HL-60/S4 (cell line): ENCODE data around the gene TMEM81.

Source experiments
- in situ Hi-C: fragments of 300-500 bp; cut with MboI; formaldehyde crosslinking; loops from 2 replicates; pipeline ENCODE4 v1.14.3; 2022; ENCODE audit warnings: low sequenced_read_pairs

Gene TMEM81

DNA sequence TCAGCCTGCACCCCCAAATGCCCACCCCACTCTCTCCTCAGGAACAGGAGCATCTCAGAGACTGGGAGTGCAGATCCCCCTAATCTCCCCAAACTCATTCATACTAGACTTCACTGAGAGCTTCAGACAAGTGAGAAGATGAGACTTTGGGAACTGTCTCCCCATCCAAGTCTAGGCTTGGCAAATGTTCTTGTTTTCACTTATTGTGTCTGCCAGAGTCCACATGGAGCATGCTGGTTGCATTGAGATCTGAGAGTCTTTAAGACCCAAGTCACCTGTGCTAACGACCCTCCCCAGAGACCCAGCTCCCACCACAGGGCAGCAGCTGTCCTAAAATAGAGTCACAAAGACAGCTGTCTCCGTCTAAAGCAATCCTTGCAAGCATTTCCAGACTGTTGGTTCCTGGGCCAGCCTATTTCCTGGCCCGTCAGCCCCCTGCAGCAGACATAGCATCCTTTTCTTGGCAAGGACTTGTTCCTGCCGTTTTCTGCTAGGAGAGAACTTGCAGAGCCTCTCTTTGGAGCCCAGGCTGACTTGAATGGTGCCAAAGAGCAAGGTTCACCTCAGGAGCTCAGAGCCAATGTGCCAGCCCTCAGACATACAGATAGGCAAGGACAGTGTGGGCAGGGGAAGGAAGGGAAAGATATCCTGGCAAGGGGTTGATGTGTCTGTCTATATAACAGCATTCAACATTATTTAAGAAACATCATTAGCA, 43.1 kb downstream of the TMEM81 start:
- in situ Hi-C loops = no loop called here

DNA sequence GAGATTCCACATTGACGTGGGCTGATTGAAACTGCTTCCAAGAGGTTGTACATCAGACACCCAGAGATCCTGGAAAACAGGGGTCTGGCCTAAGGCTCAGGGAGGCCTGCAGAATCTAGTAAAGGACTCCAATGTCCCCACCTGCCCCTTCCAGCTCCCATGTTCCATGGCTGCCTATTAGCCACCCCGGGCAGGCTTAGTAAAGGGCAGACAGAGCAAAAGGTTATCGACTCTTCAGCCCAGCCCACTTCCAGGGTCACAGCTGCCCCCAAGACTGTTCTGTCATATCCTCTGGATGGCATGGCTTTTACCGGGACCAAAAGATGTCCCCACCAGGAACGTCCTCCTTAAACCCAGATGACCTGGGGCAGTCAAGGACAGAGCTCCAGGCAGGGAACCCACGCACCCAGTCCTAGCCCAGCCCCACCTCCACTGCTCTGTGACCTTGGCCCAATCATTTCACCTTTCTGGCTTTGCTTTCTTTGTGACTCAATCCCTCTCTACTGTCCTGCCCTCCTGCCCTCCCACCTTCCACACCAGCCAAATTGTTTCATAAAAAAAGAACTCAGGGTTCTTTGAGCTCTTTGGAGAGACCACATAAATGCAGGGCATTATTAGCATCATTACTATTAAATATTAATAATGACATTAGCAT, 46.0 kb downstream of the TMEM81 start:
- in situ Hi-C loops = no loop called here

DNA sequence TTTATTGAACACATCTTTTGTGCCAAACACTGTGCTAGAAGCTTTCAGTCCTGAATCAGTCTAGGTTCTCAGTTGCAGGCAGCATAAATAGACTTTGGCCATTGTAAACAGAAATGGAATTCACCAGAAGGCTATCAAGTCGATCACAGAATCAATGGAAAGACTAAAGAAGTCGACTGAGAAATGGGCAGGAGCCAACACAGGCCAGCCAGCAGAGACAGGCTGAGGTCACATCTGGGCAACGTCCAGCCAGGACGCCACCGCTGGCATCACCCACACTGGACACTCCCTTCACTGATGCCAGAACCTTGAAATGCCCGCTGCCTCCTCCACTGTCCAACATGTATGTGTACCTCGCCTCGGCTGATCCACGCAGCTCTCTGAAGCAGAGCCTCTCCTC, 46.7 kb downstream of the TMEM81 start:
- in situ Hi-C loops = no loop called here
